Naive B cell (primary cell): ENCODE data around the gene ILF3. TPM values are rescaled to one million over a fixed set of nuclear protein-coding genes. Genes with fewer than 3 reads are reported as not detected.
A peak's percentile ranks its signal among the peaks of the same experiment; 100 is the strongest.

Experiments used
- ATAC-seq, 2 donors: fragments of 150-1000 bp; cut with Tn5 transposase; 2 replicates each; pipeline ENCODE4 v1.10.0; 2021; ENCODE audit warnings: low read depth in 2 of 2, mild to moderate bottlenecking in 2 of 2, moderate library complexity in 2 of 2
- DNase-seq: peaks from one replicate; pipeline ENCODE4 v3.0.0; 2022
- H3K27ac Mint-ChIP-seq, 6 donors: one replicate each; pipeline ENCODE4 v1.8.0; 2020 to 2022; ENCODE audit warnings: mild to moderate bottlenecking in 6 of 6, mixed read lengths in 6 of 6, moderate library complexity in 5 of 6, inconsistent platforms in 2 of 6
- H3K27me3 Mint-ChIP-seq, 3 donors: one replicate each; pipeline ENCODE4 v1.8.0; 2021 to 2022; ENCODE audit warnings: mixed read lengths in 3 of 3, mild to moderate bottlenecking in 1 of 3
- H3K36me3 Mint-ChIP-seq, 2 donors: one replicate each; pipeline ENCODE4 v1.8.0; 2020 to 2022; ENCODE audit warnings: mixed read lengths in 2 of 2, inconsistent platforms in 1 of 2, mild to moderate bottlenecking in 1 of 2
- H3K4me1 Mint-ChIP-seq, 3 donors: one replicate each; pipeline ENCODE4 v1.8.0; 2020 to 2022; ENCODE audit warnings: mixed read lengths in 3 of 3, inconsistent platforms in 1 of 3, mild to moderate bottlenecking in 1 of 3, moderate library complexity in 1 of 3
- H3K4me3 Mint-ChIP-seq, 8 donors: one replicate each; pipeline ENCODE4 v1.8.0; 2020 to 2022; ENCODE audit warnings: mild to moderate bottlenecking in 8 of 8, mixed read lengths in 8 of 8, moderate library complexity in 8 of 8, inconsistent platforms in 2 of 8
- H3K9me3 Mint-ChIP-seq, 7 donors: one replicate each; pipeline ENCODE4 v1.8.0; 2020 to 2022; ENCODE audit warnings: mixed read lengths in 7 of 7, mild to moderate bottlenecking in 5 of 7, inconsistent platforms in 2 of 7, moderate library complexity in 1 of 7
- polyA plus RNA-seq, 6 donors: library from polyadenylated mRNA; unstranded; fragments of 300-500 nt; fragmentation: Illumina TruSeq; gene quantifications; one replicate each; pipeline ENCODE4 v1.2.3, GENCODE V29; 2021; ENCODE audit warnings: low read depth in 6 of 6

The ILF3 gene
- polyA plus RNA-seq, 6 donors from 2014 or later: 34.2 to 95.0 (median 71.6) TPM

DNA sequence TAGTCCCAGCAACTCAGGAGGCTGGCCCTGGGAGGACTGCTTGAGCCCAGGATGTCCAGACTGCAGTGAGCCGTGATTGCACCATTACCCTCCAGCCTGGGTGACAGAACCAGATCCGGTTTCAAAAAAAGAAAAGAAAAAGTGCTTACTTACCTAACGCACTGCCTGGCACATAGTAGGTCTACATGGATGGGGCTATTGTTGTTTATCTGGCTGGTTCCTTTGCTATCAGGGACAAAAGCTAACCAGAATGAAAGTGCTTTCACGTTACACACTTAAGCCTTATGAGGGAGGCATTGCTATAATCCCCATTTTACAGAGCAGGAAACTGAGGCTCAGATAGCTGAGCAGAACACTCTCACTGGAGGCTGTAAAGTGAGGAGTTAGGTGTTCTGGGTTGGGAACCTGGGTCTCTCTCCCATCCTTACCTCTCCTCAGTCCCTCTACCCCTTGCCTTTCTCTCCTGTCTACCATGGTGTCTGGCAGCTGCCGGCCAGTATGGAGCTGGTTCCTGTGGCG, 66.5 kb downstream of the ILF3 start:
- DNase-seq (no peak), ATAC-seq (no peak)
- H3K27me3 Mint-ChIP-seq: no peaks in the 10 kb centered on the region
- H3K9me3 Mint-ChIP-seq: no peaks in the 10 kb centered on the region
- H3K4me3 Mint-ChIP-seq: peak overlapping the region in 6 of 8 donors; percentile 35 to 96 (median 66)
- H3K27ac Mint-ChIP-seq: peak overlapping the region in 3 of 6 donors; percentile 80 to 91 (median 82)
- H3K36me3 Mint-ChIP-seq: no peaks in the 10 kb centered on the region
- peaks cover 46 to 76% (median 62%) of the 10 kb centered on the region in 3 donors for H3K4me1 Mint-ChIP-seq

DNA sequence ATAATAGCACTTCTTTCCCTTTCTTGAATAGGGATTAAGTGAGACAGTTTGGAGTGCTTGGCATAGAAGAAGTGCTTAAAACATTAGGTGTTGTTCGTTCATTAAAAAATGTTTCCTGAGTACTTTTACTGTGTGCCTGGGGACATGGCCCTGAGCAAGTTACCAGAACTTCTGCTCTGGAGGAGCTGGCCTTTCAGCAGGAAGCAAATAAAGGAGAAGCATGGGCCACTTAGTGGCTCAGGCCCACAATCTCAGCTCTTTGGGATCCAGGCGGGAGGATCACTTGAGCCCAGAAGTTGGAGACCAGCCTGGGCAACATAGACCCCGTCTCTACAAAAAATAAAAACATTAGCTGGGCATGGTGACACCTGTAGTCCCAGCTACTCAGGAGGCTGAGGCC, 69.4 kb downstream of the ILF3 start:
- peak overlapping the region in 2 of 8 donors; percentile 18 to 52 for H3K4me3 Mint-ChIP-seq
- peaks cover 4 to 7% of the 10 kb centered on the region in 2 donors for H3K36me3 Mint-ChIP-seq
- DNase-seq: no peak
- H3K9me3 Mint-ChIP-seq: no peaks in the 10 kb centered on the region
- H3K27ac Mint-ChIP-seq: peak overlapping the region in 2 of 6 donors; percentile 12 to 33
- H3K4me1 Mint-ChIP-seq: peaks cover 48 to 90% (median 74%) of the 10 kb centered on the region in 3 donors
- H3K27me3 Mint-ChIP-seq: no peaks in the 10 kb centered on the region
- ATAC-seq: no peak

DNA sequence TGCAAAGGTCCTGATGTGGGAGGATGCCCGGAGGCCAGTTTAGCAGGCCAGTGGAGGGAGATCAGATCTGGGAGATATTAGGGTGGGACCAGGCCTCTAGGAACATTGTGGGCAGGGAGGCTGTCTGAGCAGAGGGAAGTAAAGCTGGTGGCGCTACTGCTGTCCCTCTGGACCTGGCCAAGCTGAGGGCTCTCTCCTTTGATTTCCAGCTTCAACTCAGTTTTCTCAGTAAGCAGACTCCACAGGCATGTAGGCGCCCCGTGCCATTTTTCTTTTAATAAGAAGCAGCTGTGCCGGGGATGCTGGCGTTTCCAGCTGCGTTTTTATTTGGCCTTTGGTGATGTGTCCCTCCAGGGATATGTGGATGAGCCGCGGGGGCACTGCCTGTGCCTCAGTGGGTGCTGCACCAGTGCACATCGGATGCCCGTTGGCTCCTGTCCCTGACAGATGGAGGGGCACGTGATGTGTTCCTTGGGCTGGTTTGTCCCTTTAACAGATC, 70.5 kb downstream of the ILF3 start:
- Mint-ChIP-seq H3K4me1 (peaks cover 44 to 89% (median 69%) of the 10 kb centered on the region in 3 donors), H3K9me3 (no peaks in the 10 kb centered on the region), H3K27ac (peak overlapping the region in 3 of 6 donors; percentile 34 to 69 (median 54)), H3K4me3 (peak overlapping the region in 2 of 8 donors; percentile 39 to 62), H3K27me3 (no peaks in the 10 kb centered on the region), H3K36me3 (peaks cover 4 to 7% of the 10 kb centered on the region in 2 donors)
- ATAC-seq: no peak
- DNase-seq: no peak

DNA sequence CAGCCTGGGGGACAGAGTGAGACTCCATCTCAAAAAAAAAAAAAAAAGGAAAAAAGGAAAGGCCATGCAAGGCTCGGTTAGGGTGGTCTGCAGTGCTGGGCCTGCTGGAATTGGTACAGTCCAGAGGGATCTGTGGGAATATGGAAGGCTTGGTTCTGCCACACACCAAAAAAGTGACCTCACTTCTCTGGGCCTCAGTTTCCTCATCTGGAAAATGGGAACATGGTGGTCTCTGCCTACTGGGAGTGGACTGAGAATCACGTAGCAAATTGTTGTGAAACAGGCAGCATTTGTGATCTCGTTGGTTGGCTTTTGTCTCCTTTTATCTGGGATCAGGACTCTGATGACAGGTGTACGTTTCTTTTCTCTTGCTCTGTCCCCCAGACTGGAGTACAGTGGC, 71.3 kb downstream of the ILF3 start:
- no peaks in the 10 kb centered on the region for H3K9me3 Mint-ChIP-seq
- no peaks in the 10 kb centered on the region for H3K27me3 Mint-ChIP-seq
- H3K4me1 Mint-ChIP-seq: peaks cover 40 to 90% (median 71%) of the 10 kb centered on the region in 3 donors
- H3K27ac Mint-ChIP-seq: peak overlapping the region in 3 of 6 donors; percentile 21 to 34 (median 34)
- DNase-seq: no peak
- no peak for ATAC-seq
- H3K4me3 Mint-ChIP-seq: no peak overlapping the region
- peaks cover 4 to 7% of the 10 kb centered on the region in 2 donors for H3K36me3 Mint-ChIP-seq

DNA sequence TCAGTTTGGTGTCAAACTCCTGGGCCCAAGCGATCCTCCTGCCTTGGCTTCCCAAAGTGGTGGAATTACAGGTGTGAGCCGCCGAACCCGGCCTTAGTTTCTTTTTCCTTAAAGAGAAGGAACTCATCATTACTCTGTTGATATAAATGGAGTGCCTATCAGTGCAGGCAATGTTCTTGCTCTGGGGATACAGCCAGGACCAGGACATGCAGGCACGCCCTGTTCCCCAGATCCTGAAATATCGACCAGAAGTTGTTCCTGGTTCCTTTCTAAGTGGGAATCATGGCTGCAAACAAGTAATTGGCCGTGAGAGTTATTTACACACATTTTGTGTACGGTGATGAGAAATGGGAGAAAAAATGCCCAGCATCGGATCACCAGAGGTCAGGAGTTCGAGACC, 72.1 kb downstream of the ILF3 start:
- Mint-ChIP-seq H3K4me3 (peak overlapping the region in 2 of 8 donors; percentile 59 to 64), H3K9me3 (no peaks in the 10 kb centered on the region), H3K27me3 (no peaks in the 10 kb centered on the region), H3K27ac (peak overlapping the region in 3 of 6 donors; percentile 24 to 81 (median 33)), H3K4me1 (peaks cover 37 to 90% (median 71%) of the 10 kb centered on the region in 3 donors), H3K36me3 (peaks cover 4 to 7% of the 10 kb centered on the region in 2 donors)
- ATAC-seq (no peak), DNase-seq (no peak)

DNA sequence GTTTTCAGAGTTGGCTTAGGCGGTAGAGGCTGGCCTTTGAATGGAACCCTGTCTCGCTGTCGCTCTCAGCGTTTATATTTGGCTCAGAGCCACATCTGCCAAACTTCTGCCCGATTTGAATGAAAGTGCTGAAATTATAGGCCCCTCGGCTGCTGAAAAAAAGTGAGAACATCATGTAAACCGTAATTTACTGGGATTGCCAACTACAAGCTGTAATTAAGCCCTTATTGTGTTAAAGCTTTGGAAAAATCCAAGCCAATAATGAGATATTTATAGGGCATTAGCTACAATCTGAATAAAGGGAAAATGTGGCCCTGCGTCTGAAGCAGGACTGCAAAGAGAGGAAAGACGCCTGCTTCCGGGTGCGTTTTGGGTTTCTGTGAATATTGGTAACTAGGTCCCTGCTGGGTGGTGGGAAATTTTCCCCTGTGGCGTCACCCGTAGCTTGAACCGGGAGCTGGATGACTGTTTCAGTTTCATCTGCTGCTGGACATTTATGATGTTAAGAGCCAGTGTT, 73.6 kb downstream of the ILF3 start:
- ATAC-seq (no peak), DNase-seq (no peak)
- Mint-ChIP-seq H3K4me1 (peaks cover 34 to 85% (median 66%) of the 10 kb centered on the region in 3 donors), H3K27me3 (no peaks in the 10 kb centered on the region), H3K27ac (peak overlapping the region in 5 of 6 donors; percentile 53 to 90 (median 57)), H3K4me3 (peak overlapping the region in 1 of 8 donors; percentile 48), H3K9me3 (no peaks in the 10 kb centered on the region), H3K36me3 (peaks cover 4 to 7% of the 10 kb centered on the region in 2 donors)

DNA sequence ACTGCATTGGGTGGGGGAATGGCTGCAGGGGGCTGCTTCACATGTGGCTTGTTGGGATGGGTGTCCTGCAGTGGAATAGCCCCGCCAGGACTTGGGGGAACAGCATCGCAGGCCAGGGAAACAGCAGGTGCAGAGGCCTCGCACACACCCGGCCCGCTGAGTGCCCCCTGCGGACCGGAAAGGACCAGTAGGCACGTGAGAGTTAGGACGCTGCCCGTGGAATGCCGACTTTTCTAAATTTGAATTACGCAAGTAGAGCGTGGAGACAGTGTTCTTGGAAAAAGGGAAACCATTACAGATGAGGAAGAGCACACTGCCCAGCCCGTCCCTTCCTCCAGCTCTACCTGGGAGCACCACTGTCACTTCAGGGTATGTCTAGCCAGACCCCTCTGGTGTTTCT, 75.3 kb downstream of the ILF3 start:
- peaks cover 4 to 7% of the 10 kb centered on the region in 2 donors for H3K36me3 Mint-ChIP-seq
- H3K9me3 Mint-ChIP-seq: no peaks in the 10 kb centered on the region
- no peaks in the 10 kb centered on the region for H3K27me3 Mint-ChIP-seq
- H3K4me1 Mint-ChIP-seq: peaks cover 26 to 79% (median 53%) of the 10 kb centered on the region in 3 donors
- DNase-seq (no peak), ATAC-seq (no peak)
- peak overlapping the region in 5 of 6 donors; percentile 76 to 99 (median 92) for H3K27ac Mint-ChIP-seq
- peak overlapping the region in 5 of 8 donors; percentile 34 to 81 (median 52) for H3K4me3 Mint-ChIP-seq

DNA sequence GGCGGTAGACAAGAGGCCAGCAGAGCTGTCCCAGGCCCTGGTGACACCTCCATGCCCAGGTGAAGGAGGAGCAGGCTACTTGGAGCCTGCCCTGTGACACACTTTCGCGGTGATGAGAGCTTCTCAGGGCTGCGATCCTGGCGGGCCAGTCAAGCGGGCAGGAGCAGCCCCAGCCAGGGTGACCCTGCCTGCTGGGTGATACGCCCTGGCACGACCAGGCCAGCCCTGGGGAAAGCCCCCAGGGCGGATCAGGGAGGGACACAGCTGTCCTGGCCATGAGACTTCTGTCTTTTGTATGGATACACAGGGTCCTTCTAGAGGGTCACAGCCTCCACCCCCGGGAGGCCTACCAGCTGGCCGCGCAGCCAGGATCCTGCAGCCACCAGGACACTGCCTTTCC, 76.8 kb downstream of the ILF3 start:
- peaks cover 4 to 7% of the 10 kb centered on the region in 2 donors for H3K36me3 Mint-ChIP-seq
- peak in 1 of 2 donors; percentile 4 for ATAC-seq
- DNase-seq: peak; percentile 12
- peaks cover 24 to 75% (median 48%) of the 10 kb centered on the region in 3 donors for H3K4me1 Mint-ChIP-seq
- no peaks in the 10 kb centered on the region for H3K27me3 Mint-ChIP-seq
- no peaks in the 10 kb centered on the region for H3K9me3 Mint-ChIP-seq
- H3K4me3 Mint-ChIP-seq: peak overlapping the region in 7 of 8 donors; percentile 16 to 93 (median 87)
- peak overlapping the region; percentile 99 for H3K27ac Mint-ChIP-seq

DNA sequence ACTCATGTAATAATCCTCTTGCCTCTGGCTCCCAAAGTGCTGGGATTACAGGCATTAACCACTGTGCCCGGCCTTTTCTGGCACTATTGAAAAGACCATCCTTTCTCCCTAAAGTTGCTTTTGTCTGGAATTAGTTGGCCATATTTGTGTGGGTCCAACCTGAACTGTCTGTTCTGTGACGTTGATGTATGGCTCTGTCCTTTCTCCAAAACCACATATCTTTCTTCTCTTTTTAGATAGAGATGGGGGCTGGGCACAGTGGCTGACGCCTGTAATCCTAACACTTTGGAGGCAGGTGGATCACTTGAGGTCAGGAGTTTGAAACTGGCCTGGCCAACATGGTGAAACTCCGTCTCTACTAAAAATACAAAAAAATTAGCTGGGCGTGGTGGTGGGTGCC, 81.6 kb downstream of the ILF3 start:
- no peaks in the 10 kb centered on the region for H3K27me3 Mint-ChIP-seq
- H3K4me1 Mint-ChIP-seq: peaks cover 31 to 77% (median 53%) of the 10 kb centered on the region in 3 donors
- no peaks in the 10 kb centered on the region for H3K36me3 Mint-ChIP-seq
- DNase-seq: no peak
- ATAC-seq: no peak
- no peak overlapping the region for H3K4me3 Mint-ChIP-seq
- H3K27ac Mint-ChIP-seq: peak overlapping the region in 3 of 6 donors; percentile 36 to 99 (median 50)
- H3K9me3 Mint-ChIP-seq: peaks cover 0 to 7% (median 0%) of the 10 kb centered on the region in 7 donors

DNA sequence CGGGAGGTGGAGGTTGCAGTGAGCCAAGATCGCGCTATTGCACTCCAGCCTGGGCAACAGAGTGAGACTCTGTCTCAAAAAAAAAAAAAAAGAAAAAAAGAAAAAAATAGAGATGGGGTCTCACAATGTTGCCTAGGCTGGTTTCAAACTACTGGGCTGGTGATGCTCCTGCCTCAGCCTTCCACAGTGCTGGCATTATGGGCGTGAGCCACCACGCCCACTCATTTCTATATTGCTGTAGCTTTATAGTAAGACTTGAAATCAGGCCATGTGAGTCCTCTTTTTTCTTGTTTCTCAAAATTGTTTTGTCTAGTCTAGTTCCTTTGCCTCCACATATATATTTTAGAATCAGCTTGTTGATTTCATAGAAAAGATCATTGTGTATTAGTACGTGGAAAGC, 82.0 kb downstream of the ILF3 start:
- Mint-ChIP-seq H3K4me3 (peak overlapping the region in 2 of 8 donors; percentile 35 to 86), H3K27me3 (no peaks in the 10 kb centered on the region), H3K4me1 (peaks cover 36 to 77% (median 53%) of the 10 kb centered on the region in 3 donors), H3K36me3 (no peaks in the 10 kb centered on the region), H3K27ac (peak overlapping the region in 5 of 6 donors; percentile 36 to 99 (median 50)), H3K9me3 (peaks cover 0 to 7% (median 0%) of the 10 kb centered on the region in 7 donors)
- ATAC-seq (no peak), DNase-seq (no peak)

DNA sequence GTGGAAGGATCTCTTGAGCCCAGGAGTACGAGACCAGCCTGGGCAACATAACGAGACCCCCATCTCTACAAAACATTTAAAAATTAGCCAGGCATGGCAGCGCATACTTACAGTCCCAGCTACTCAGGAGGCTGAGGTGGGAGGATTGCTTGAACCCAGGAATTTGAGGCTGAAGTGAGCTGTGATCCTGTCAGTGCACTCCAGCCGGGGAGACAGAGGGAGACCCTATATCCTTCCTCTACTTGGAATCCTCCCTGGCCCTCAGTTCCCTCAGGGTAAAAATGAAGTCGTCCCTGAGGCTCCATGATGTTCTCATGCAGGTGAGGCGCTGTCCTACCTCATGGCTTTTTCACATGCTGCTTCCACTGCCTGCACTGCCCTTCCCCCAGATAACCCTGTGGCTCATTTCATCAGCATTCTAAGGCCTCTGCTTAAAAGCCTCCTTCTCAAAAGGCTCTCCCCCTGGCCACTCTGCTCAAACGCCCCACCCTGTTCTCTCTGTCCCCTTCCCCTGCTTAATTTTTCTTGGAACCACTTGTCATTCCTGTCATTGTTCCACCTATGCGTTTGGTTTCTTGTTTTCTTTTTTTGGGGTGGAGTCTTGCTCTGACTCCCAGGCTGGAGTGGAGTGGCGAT, 82.9 kb downstream of the ILF3 start:
- Mint-ChIP-seq H3K4me1 (peaks cover 36 to 78% (median 52%) of the 10 kb centered on the region in 3 donors), H3K36me3 (peaks cover 0 to 6% of the 10 kb centered on the region in 2 donors), H3K4me3 (peak overlapping the region in 7 of 8 donors; percentile 50 to 86 (median 64)), H3K27ac (peak overlapping the region in 5 of 6 donors; percentile 32 to 99 (median 96)), H3K9me3 (peaks cover 0 to 7% (median 0%) of the 10 kb centered on the region in 7 donors), H3K27me3 (no peaks in the 10 kb centered on the region)
- no peak for ATAC-seq
- DNase-seq: no peak

DNA sequence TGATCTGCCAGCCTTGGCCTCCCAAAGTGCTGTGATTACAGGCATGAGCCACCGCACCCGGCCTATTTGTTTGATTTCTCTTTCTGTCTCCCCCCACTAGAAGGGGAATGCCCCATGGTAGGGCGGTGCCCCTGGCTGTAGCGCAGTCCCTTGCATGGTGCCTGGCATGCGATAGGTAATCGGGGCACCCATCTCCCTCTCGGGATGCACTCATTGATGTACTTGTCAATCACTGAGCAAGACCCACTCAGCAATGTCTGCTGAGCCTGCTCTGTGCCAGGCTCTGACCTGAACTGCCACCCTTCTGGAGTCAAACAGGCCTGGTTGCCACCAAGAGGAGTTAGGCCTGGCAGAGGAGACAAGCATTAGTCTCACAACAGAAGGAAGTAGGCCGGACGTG, 83.6 kb downstream of the ILF3 start:
- Mint-ChIP-seq H3K27ac (peak overlapping the region; percentile 17 to 99 (median 95)), H3K4me3 (peak overlapping the region; percentile 10 to 85 (median 66)), H3K27me3 (no peaks in the 10 kb centered on the region), H3K9me3 (peaks cover 0 to 7% (median 0%) of the 10 kb centered on the region in 7 donors), H3K36me3 (peaks cover 0 to 8% of the 10 kb centered on the region in 2 donors), H3K4me1 (peaks cover 41 to 83% (median 59%) of the 10 kb centered on the region in 3 donors)
- ATAC-seq (peak; percentile 50 to 62), DNase-seq (peak; percentile 48)

DNA sequence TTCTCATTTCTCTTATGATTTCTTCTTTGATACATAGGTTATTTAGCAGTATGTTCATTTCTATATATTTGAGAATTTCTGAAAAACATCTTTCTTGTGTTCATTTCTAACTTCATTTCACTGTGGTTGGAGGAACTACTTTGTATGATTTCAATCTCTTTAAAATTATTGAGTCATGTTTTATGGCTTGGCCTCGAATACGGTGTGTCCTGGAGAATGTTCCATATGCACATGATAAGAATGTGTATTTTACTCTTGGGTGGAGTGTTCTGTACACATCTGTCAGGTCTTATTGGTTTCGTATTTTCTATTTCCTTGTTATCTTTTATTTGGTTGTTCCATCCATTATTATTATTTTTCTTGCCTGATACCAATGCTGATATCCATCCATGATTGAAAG, 86.7 kb downstream of the ILF3 start:
- peaks cover 0 to 7% (median 0%) of the 10 kb centered on the region in 7 donors for H3K9me3 Mint-ChIP-seq
- DNase-seq: no peak
- ATAC-seq: no peak
- H3K4me3 Mint-ChIP-seq: peak overlapping the region in 3 of 8 donors; percentile 9 to 32 (median 18)
- peaks cover 53 to 93% (median 84%) of the 10 kb centered on the region in 3 donors for H3K4me1 Mint-ChIP-seq
- H3K36me3 Mint-ChIP-seq: peaks cover 0 to 8% of the 10 kb centered on the region in 2 donors
- peak overlapping the region in 4 of 6 donors; percentile 12 to 99 (median 56) for H3K27ac Mint-ChIP-seq
- H3K27me3 Mint-ChIP-seq: no peaks in the 10 kb centered on the region
